Activated T-cell treated with anti-CD3 and anti-CD28 coated beads, Interleukin-2, amount 50 U/mL, for 1 hour (primary cell): ENCODE measurements around the gene SLC12A9.

ENCODE experiments used
- DNase-seq: peaks from one replicate; pipeline ENCODE4 v3.0.0-alpha.2; 2020

The SLC12A9 gene

GRCh38 chr7:100885440-100886141, 33.1 kb downstream of the SLC12A9 start:
- DNase-seq, result no peak

GRCh38 chr7:100886142-100886935, 33.8 kb downstream of the SLC12A9 start:
- DNase-seq, result no peak

- DNase-seq, result no peak
These were observed 34.5 kb downstream of the SLC12A9 start for GRCh38 chr7:100886936-100887515.

- peak; percentile 54 for DNase-seq
These were observed 35.2 kb downstream of the SLC12A9 start for GRCh38 chr7:100887516-100888290.

GRCh38 chr7:100888291-100888987, 35.9 kb downstream of the SLC12A9 start:
- DNase-seq, result no peak

- DNase-seq, result peak; percentile 40
These were observed 36.7 kb downstream of the SLC12A9 start, which contains the start of gene UFSP1 for GRCh38 chr7:100888988-100889750. Gene UFSP1, minus strand, starts transcription at chr7:100889715. Its CDS starts 444 bp downstream, at chr7:100889271.

GRCh38 chr7:100890653-100891567, 38.4 kb downstream of the SLC12A9 start:
- no peak for DNase-seq

- DNase-seq, result no peak
These were observed 39.2 kb downstream of the SLC12A9 start for GRCh38 chr7:100891568-100892247.

GRCh38 chr7:100892364-100893317, 40.1 kb downstream of the SLC12A9 start:
- DNase-seq, result no peak

- DNase-seq, result no peak
These were observed 40.9 kb downstream of the SLC12A9 start for GRCh38 chr7:100893318-100893895.

GRCh38 chr7:100893910-100894721, 41.6 kb downstream of the SLC12A9 start:
- peak; percentile 20 for DNase-seq

- peak; percentile 76 for DNase-seq
These were observed 42.6 kb downstream of the SLC12A9 start for GRCh38 chr7:100894860-100895700.

- DNase-seq, result peak; percentile 50
These were observed 43.1 kb downstream of the SLC12A9 start, which contains the start of gene ACHE for GRCh38 chr7:100895701-100895955. Gene ACHE, minus strand, starts transcription at chr7:100895888. Its CDS starts 1,656 bp downstream, at chr7:100894232.

- no peak for DNase-seq
These were observed 43.6 kb downstream of the SLC12A9 start for GRCh38 chr7:100895956-100896731.
